ENCODE results near the gene FZR1.

The FZR1 gene

GRCh38 chr19:3533563-3534216 lies 27.6 kb downstream of the FZR1 start:
- no peak for DNase-seq

GRCh38 chr19:3534375-3535234 lies 28.5 kb downstream of the FZR1 start:
- DNase-seq = no peak

DNA sequence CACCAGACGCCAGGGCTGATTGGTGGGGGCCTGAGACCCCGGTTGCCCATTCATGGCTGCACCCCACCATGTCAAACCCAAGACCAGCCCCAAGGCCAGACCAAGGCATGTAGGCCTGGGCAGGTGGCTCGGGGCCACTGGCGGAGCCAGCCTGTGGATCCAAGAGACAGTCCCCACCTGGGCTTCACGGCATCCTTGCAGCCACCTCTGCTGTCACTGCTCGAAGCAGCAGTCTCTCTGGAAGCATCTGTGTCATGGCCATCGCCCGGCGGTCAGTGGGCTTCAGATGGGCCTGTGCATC lies 29.1 kb downstream of the FZR1 start:
- no peak for DNase-seq

GRCh38 chr19:3535563-3535965 lies 29.5 kb downstream of the FZR1 start:
- no peak for DNase-seq

- DNase-seq = no peak
Observed at GRCh38 chr19:3535981-3536380, 29.9 kb downstream of the FZR1 start.

DNA sequence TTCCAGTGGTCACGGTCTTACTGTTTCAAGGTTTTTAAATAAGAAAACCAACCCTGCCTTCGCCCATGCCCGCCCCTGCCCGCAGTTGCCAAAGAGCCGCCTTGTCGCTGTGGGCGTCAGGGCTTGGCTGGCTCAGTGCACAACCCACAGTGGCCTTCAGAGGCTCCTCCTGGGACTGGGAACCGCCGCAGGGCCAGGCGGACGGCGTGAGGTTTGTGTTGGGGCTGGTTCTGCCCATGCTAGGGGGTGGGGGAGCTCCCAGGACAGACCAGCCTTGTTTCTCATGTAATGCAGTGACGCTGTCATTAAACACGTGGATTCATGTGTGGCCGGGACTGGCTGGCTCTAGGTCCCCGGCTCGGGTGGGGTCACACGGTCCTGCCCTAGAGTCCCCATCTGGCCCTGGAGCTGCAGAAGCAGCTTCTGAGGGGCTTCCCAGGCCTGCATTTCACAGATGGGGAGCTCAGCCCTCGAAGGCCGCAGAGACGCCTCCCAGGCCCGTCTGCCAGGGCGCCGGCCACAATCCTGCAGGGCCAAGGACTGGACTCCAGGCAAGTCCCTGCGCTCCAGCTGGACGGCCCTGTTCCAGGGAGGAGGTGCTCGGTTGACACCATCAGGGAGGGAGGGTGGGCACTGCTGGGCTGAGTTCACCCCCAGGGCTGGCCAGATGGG lies 30.5 kb downstream of the FZR1 start:
- no peak for DNase-seq

DNA sequence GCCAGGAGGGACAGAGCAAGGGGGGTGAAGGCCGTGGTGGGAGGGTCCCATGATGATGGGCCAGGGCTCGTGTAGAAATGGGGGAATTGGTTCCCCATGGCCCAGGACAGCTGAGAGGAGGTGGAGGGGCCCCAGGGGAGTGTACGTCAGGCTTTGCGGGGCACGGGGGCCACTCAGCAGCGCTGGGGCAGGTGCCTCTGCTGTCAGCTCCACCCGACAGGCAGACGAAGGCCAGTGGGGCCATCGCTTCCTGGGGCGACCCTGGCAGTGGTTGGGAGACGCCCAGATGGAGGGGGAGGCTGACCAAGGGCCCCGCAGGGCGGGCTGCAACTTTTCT lies 31.0 kb downstream of the FZR1 start:
- no peak for DNase-seq

DNA sequence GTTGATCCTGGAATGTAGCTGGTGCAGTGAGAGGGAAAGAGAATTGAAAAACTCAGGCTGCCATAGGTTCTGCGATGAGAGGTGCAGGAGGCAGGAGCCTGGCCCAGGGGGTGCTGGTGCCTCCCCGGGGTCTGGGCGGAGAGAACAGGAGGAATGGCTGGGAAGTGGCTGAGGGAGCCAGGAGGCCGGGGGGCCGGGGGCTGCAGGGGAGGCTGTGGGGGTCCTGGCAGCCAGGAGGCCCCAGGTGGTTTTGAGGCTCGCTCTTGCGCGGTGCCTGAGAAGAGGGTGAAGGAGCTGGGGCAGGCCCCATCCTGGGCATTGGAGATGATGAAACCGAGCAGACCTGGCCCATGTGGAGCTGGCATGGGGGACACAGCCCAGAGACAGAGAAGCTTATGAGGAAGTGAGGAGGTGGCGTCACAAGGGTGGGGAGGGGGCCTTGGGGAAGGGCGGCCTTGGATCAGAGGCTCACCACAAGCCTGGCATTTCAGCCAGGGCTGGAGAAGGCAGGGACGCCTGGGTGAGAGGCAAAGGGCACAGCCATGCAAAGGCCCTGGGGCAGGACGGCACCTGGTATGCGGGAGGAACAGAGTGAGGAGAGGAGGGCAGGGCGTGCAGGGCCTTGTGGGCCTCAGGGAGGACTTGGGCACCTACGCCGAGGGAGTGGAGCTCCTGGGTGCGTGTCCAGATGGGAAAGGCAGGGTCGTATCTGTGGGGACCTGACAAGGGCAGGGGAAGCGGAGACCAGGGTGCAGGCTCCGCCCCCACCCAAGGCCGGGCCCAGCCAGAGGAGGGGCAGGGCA lies 31.5 kb downstream of the FZR1 start:
- DNase-seq = no peak

GRCh38 chr19:3538258-3538929 lies 32.3 kb downstream of the FZR1 start:
- DNase-seq = no peak

GRCh38 chr19:3538965-3539755 lies 33.0 kb downstream of the FZR1 start, which contains the start of gene TEKTIP1:
TSS of gene TEKTIP1 (plus strand) at chr19:3539174. CDS start at chr19:3539178, 4 bp downstream.
- no peak for DNase-seq

DNA sequence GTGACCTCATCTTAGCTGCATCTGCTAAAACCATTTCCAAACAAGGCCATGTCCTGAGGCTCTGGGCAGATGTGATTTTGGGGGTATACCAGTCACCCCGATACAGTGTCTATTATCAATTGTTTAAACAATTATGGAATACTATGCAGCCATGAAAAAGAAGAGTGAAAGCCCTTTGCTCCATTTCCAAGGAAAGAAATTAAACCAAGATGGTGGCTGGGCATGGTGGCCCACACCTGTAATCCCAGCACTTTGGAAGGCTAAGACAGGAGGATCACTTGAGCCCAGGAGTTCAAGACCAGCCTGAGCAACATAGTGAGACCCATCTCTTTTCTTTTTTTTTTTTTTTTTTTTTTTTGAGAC lies 33.6 kb downstream of the FZR1 start:
- DNase-seq = no peak

GRCh38 chr19:3543150-3544057 lies 37.3 kb downstream of the FZR1 start:
- no peak for DNase-seq

GRCh38 chr19:3544058-3544376 lies 37.9 kb downstream of the FZR1 start:
- DNase-seq = no peak

DNA sequence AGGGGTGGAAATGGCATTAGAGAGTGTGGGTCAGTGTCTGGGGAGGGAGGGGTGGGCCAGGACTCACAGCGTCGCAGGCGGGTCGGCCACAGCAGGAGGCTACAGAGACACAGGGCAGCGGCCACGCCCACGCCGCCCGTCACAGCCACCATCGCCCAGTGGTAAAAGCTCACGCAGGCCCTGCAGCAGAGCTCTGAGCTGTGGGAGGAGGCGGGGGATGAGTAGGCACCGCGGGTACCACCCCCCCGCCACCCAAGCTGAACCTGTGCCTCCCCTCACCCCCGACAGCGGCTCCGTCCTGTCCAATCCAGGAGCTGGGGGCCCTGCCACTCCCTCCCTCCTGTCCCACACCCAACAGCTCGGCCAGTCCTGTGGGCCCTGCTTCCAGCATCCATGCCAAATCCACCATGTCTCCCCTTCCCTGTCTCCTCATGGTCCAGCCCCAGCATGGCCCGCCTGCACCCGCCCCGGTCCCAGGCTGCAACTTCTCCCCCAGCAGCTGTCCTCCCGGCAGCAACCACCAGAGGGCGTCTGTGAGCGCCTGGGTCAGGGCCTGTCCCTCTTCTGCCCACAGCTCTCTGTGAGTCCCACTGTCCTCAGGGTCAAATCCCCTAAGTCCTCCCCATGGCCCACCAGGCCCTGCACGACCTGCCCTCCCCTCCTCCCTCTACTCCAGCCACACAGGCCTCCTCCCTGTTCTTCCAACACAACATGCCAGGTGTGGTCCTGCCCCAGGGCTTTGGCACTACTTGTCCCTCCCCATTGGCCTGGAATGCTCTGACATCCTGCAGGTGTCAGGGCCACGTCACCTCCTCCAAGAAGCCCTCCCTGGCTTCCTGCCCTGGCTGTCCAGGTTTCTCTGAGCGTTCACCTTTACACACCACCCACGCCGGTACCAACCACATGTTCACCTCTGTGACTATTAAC lies 38.9 kb downstream of the FZR1 start:
- peak; percentile 39 for DNase-seq

DNA sequence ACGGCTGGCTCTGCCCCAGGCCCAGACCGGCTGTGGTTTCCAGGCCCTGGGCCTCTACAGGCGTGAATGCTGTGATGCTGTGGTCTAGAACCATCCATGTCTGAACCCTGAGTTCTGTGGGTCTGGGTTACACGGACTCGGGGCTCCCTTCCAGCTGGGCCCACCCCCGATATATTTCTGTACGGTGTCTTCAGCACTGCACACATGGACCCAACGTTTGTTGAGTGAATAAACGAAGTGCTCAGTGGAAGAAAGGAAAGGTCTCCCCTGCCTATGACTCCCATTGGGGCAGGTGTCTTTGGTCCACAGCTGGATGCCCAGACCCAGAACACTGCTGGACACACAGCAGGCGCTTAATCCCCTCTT lies 39.5 kb downstream of the FZR1 start:
- no peak for DNase-seq

DNA sequence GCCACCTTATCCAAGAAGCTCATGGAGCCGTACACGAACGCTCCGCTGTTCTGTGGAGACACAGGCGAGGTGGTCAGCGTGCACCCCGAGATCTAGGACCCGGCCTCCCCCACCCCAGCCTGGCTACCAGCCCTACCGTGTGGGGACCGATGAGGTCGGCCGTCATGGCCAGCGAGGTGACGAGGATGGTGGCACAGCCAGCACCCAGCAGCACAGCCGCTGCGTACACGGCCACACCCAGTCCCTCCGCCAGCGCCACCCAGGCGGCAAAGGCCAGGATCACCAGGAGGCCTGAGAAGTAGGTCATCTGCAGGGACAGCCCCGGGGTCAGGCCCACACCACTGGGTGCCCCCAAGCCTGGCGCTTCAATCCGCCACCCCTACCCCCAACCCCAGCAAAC lies 40.0 kb downstream of the FZR1 start:
- no peak for DNase-seq

- no peak for DNase-seq
Observed at GRCh38 chr19:3547301-3547731, 41.2 kb downstream of the FZR1 start.

DNA sequence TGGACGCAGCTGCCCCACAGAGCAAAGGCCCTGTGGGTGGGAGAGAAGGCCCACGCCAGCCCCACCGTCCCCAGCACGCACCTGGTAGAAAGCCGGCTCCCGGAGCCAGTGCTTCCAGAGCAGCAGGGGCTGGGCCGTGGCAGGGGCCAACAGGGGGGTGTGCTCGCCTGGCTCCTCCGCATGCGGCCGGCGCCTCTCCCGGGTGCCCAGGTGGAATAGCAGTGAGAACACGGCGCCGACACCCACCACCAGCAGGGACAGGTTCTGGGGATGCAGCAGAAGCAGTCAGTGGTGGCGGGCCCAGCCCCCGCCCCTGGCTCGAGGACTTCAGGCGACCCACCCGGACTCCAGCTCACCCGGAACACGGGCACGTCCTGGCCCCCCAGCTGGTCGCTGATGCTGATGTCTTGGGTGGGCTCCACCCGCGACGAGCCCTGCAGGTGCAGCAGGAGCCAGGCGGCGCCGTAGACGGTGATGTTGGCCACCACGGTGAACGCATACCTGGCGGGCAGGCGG lies 41.7 kb downstream of the FZR1 start:
- DNase-seq = no peak

DNA sequence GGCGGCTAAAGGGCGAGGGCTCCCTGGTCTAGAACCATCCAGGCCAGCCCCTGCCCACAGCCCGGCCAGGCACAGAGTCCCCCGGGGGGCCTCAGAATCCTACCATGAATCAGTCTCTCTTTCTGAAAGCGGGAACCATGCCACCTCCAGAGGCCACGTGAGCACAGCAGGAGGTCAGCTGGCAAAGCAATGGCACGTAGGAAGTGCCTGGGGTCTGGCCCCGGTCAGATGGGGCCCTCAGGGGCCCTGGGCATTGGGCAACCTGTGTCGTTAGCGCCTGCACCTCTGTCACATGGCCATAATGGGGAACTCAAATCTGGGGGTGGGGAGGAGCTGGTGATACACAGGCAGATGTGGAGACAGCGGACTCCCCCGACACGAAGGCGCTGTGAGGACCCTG lies 42.5 kb downstream of the FZR1 start:
- no peak for DNase-seq

- no peak for DNase-seq
Observed at GRCh38 chr19:3549816-3550215, 43.7 kb downstream of the FZR1 start.

Measured in NCI-H345 (cell line).